ENCODE data around the gene TRIP12. TPM values are rescaled to one million over a fixed set of nuclear protein-coding genes. Genes with fewer than 3 reads are reported as not detected.
A peak's percentile ranks its signal among the peaks of the same experiment; 100 is the strongest.

The TRIP12 gene
- total RNA-seq (2014; rRNA removed; shearing (Covaris generic)) (117 and 133 TPM in 2 replicates), polyA plus RNA-seq (2016; fragmentation: Nextera tagmentation; extraction: Ambion mirVana) (20.7 and 21.5 TPM in 2 replicates)
- long read RNA-seq, partial matches to known transcripts = 2 of 2 reads
- long read RNA-seq, other reads (novel, unspliced or antisense) = 0 of 2 reads

- Mint-ChIP-seq H3K27ac (peak within 1 kb of the TSS; percentile 99), H3K4me1 (peaks cover 11% of the 10 kb centered on the region), H3K27me3 (ENCODE audit: insufficient read depth, low read depth, poor library complexity) (peaks cover 14% of the 10 kb centered on the region), H3K9me3 (no peaks in the 10 kb centered on the region), H3K36me3 (ENCODE audit: low read depth) (peaks cover 14% of the 10 kb centered on the region), H3K4me3 (peak within 1 kb of the TSS; percentile 99)
- Histone ChIP-seq H3K4me2 (peak within 1 kb of the TSS; percentile 99), H3K27me3 (ENCODE audit: insufficient read depth) (no peaks in the 10 kb centered on the region), H3K79me2 (replicated peaks; ENCODE audit: insufficient read depth) (peaks cover 80% of the 10 kb centered on the region), H3K36me3 (ENCODE audit: insufficient read depth) (no peaks in the 10 kb centered on the region), H2AFZ (peak within 1 kb of the TSS; percentile 94), H3K27ac (ENCODE audit: low read depth) (peak within 1 kb of the TSS; percentile 97), H4K20me1 (replicated peaks; ENCODE audit: insufficient read depth) (peaks cover 7% of the 10 kb centered on the region), H3F3A (replicated peaks; ENCODE audit: low read depth) (peaks cover 15% of the 10 kb centered on the region; the same call in 1 of the 2 replicates), H3K4me3 (peak within 1 kb of the TSS; percentile 92), H3K4me1 (ENCODE audit: insufficient read depth) (peaks cover 12% of the 10 kb centered on the region), H3K9me2 (ENCODE audit: insufficient read depth) (no peaks in the 10 kb centered on the region)
- ATAC-seq (peak; percentile 90), DNase-seq (ENCODE audit: low spot score) (peak; percentile 95)
- no peak for TF ChIP-seq REST (IDR thresholded peaks at IDR 0.05; ENCODE audit: unreplicated experiment)
- TF ChIP-seq ETS1 (IDR thresholded peaks at IDR 0.05) = peak; percentile 53
- peak; percentile 75 for TF ChIP-seq CREB1 (CRISPR knock-in tag; IDR thresholded peaks at IDR 0.05; ENCODE audit: low read depth)
These were observed at the start of gene TRIP12 for GRCh38 chr2:229921892-229922448. Gene TRIP12 (minus strand): TSS chr2:229922009. CDS start chr2:229880079, 41,930 bp downstream.

- Histone ChIP-seq H3K27me3 (ENCODE audit: insufficient read depth) (no peaks in the 10 kb centered on the region), H4K20me1 (replicated peaks; ENCODE audit: insufficient read depth) (no peaks in the 10 kb centered on the region), H3K4me2 (no peak overlapping the region), H3K4me1 (ENCODE audit: insufficient read depth) (no peaks in the 10 kb centered on the region), H3K36me3 (ENCODE audit: insufficient read depth) (no peaks in the 10 kb centered on the region), H3F3A (replicated peaks; ENCODE audit: low read depth) (no peaks in the 10 kb centered on the region), H3K27ac (ENCODE audit: low read depth) (no peak overlapping the region), H3K9me2 (ENCODE audit: insufficient read depth) (no peaks in the 10 kb centered on the region), H3K79me2 (replicated peaks; ENCODE audit: insufficient read depth) (0 out of 2 replicates have a peak, but pooled peaks cover 3% of the 10 kb centered on the region), H3K4me3 (no peak overlapping the region), H2AFZ (no peak overlapping the region)
- Mint-ChIP-seq H3K4me1 (no peaks in the 10 kb centered on the region), H3K36me3 (ENCODE audit: low read depth) (no peaks in the 10 kb centered on the region), H3K27me3 (ENCODE audit: insufficient read depth, low read depth, poor library complexity) (no peaks in the 10 kb centered on the region), H3K9me3 (no peaks in the 10 kb centered on the region), H3K27ac (no peak overlapping the region), H3K4me3 (no peak overlapping the region)
- ATAC-seq = no peak
- DNase-seq (ENCODE audit: low spot score) = no peak
- no peak for TF ChIP-seq CREB1 (CRISPR knock-in tag; IDR thresholded peaks at IDR 0.05; ENCODE audit: low read depth)
- TF ChIP-seq ZNF331 (CRISPR knock-in tag; IDR thresholded peaks at IDR 0.05; ENCODE audit: low read depth) = no peak
- TF ChIP-seq EZH2phosphoT487 (IDR thresholded peaks at IDR 0.05; ENCODE audit: unreplicated experiment) = no peak
- TF ChIP-seq ZNF462 (CRISPR knock-in tag; IDR thresholded peaks at IDR 0.05) = no peak
- TF ChIP-seq POLR2AphosphoS5 (IDR thresholded peaks at IDR 0.05; ENCODE audit: low read depth) = no peak
- TF ChIP-seq ETS1 (IDR thresholded peaks at IDR 0.05) = no peak
- no peak for TF ChIP-seq STAT1 (IDR thresholded peaks at IDR 0.05; ENCODE audit: unreplicated experiment)
These were observed 49.5 kb upstream of the TRIP12 start for GRCh38 chr2:229971298-229971790.

Measured in GM23338 (cell line).